ENCODE measurements around the gene SLC39A12. TPM values are rescaled to one million over a fixed set of nuclear protein-coding genes. Genes with fewer than 3 reads are reported as not detected.

The SLC39A12 gene
- total and polyA plus RNA-seq, 2 of the 8 experiments (the other 6 are each of a cell fraction or from before 2014, with no cell fraction given), result not detected

GRCh38 chr10:18086746-18087145 is 135.0 kb downstream of the SLC39A12 start:
- no peak overlapping the region for H3K23ac ChIP-seq (ENCODE audit: insufficient read length)
- no peak for TF ChIP-seq CHD2 (IDR thresholded peaks at IDR 0.05; ENCODE audit: low read length)
- no peaks in the 10 kb centered on the region for H3K4me1 ChIP-seq (replicated peaks in 1 of 4; ENCODE audit: control insufficient read depth in 3 of 4, insufficient read depth in 4 of 4, low read length in 3 of 4)
- H4K91ac ChIP-seq (replicated peaks; ENCODE audit: insufficient read length, low read length), result no peak overlapping the region
- no peak overlapping the region for H2BK15ac ChIP-seq (ENCODE audit: low read length)
- H2BK12ac ChIP-seq (ENCODE audit: low read depth, low read length), result no peak overlapping the region
- no peak overlapping the region for H3K27ac ChIP-seq (ENCODE audit: low read depth, low read length)
- ChIA-PET CTCF (ENCODE audit: partially characterized antibody) (interaction anchor here (1.4 kb wide), 1 partner anchor 18 kb away, joined by 4 read pairs; no protein-coding TSS in a partner anchor), POLR2A (ENCODE audit: partially characterized antibody) (no interaction called here)
- H2BK120ac ChIP-seq (replicated peaks; ENCODE audit: low read depth, low read length), result no peak overlapping the region
- H3K4me2 ChIP-seq (ENCODE audit: insufficient read depth in 1 of 2, low read depth in 2 of 2, low read length in 2 of 2), result no peak overlapping the region
- no peaks in the 10 kb centered on the region; the same call in 1 of the 2 replicates for H3K23me2 ChIP-seq (ENCODE audit: low read depth, low read length)
- H4K20me1 ChIP-seq (replicated peaks in 1 of 2; ENCODE audit: control insufficient read depth in 1 of 2, insufficient read depth in 2 of 2, low read length in 2 of 2), result no peaks in the 10 kb centered on the region
- H3K79me1 ChIP-seq (ENCODE audit: low read depth, low read length), result no peaks in the 10 kb centered on the region
- no peak overlapping the region for H2AK5ac ChIP-seq (ENCODE audit: low read depth, low read length)
- H3K9ac ChIP-seq (replicated peaks in 1 of 4; ENCODE audit: extremely low read depth in 1 of 4, low read depth in 3 of 4, low read length in 3 of 4), result no peak overlapping the region
- H3K4ac ChIP-seq (replicated peaks; ENCODE audit: insufficient read length, low read depth, low read length), result no peak overlapping the region
- H4K5ac ChIP-seq (ENCODE audit: insufficient read length, low read depth, low read length), result no peak overlapping the region
- DNase-seq (ENCODE audit: low read depth in 1 of 2, low spot score in 2 of 2) (no peak), FAIRE-seq (no peak)
- H3K14ac ChIP-seq (ENCODE audit: insufficient read length), result no peak overlapping the region
- no peak overlapping the region for H3K4me3 ChIP-seq (ENCODE audit: extremely low read depth in 1 of 4, insufficient read depth in 2 of 4, low read depth in 3 of 4, low read length in 4 of 4)
- H3K36me3 ChIP-seq (ENCODE audit: control insufficient read depth in 2 of 4, insufficient read depth in 4 of 4, low read length in 3 of 4), result no peaks in the 10 kb centered on the region
- H3K27me3 ChIP-seq (replicated peaks in 1 of 4; ENCODE audit: control insufficient read depth in 3 of 4, extremely low read depth in 1 of 4, insufficient read depth in 3 of 4, low read length in 3 of 4), result no peaks in the 10 kb centered on the region
- H3K9me3 ChIP-seq (ENCODE audit: insufficient read depth in 2 of 2, low read depth in 1 of 2, low read length in 1 of 2), result no peaks in the 10 kb centered on the region
- no peak overlapping the region for H3K18ac ChIP-seq (ENCODE audit: extremely low read depth, low read length)
- no peak overlapping the region for H4K8ac ChIP-seq (ENCODE audit: extremely low read depth, insufficient read depth, low read length)
- no peak overlapping the region for H3K56ac ChIP-seq (replicated peaks; ENCODE audit: insufficient read length, low read depth, low read length)
- no peak overlapping the region for H2BK20ac ChIP-seq (ENCODE audit: low read length)
- H2BK5ac ChIP-seq (ENCODE audit: low read depth, low read length), result no peak overlapping the region
- H3K79me2 ChIP-seq (ENCODE audit: control insufficient read depth in 1 of 2, insufficient read depth in 2 of 2, low read length in 2 of 2), result no peaks in the 10 kb centered on the region
- no peak overlapping the region for H2AFZ ChIP-seq (ENCODE audit: low read length)
